ENCODE data around the gene DNAJA1.
A peak's percentile ranks its signal among the peaks of the same experiment; 100 is the strongest.
"Not testable (repeated sequence)": the region's sequence is repeated elsewhere in the genome, so short reads cannot be mapped to it uniquely, and the experiment has no call there.

DNAJA1 gene

GRCh38 chr9:33024966-33025571 is at the start of gene DNAJA1:
TSS of gene DNAJA1 (plus strand) at chr9:33025273. CDS start at chr9:33026485, 1,212 bp downstream.
- Mint-ChIP-seq H3K9me3 (no peaks in the 10 kb centered on the region), H3K36me3 (ENCODE audit: low read depth) (peaks cover 47% of the 10 kb centered on the region), H3K4me3 (peak within 1 kb of the TSS; percentile 98), H3K27me3 (ENCODE audit: low read depth) (no peaks in the 10 kb centered on the region), H3K4me1 (ENCODE audit: low read depth) (peaks cover 54% of the 10 kb centered on the region), H3K27ac (peak within 1 kb of the TSS; percentile 97)
- peak; percentile 96 for DNase-seq (ENCODE audit: low spot score)

- DNase-seq (ENCODE audit: low spot score), result no peak
- H3K27me3 Mint-ChIP-seq (ENCODE audit: low read depth), result no peaks in the 10 kb centered on the region
These were observed 47.0 kb upstream of the DNAJA1 start for GRCh38 chr9:32978051-32978450.

GRCh38 chr9:32986971-32987370 is 38.1 kb upstream of the DNAJA1 start:
- DNase-seq (ENCODE audit: low spot score), result no peak
- Mint-ChIP-seq H3K4me1 (ENCODE audit: low read depth) (peaks cover 3% of the 10 kb centered on the region), H3K27me3 (ENCODE audit: low read depth) (no peaks in the 10 kb centered on the region), H3K27ac (no peak overlapping the region), H3K9me3 (no peaks in the 10 kb centered on the region), H3K36me3 (ENCODE audit: low read depth) (peaks cover 47% of the 10 kb centered on the region), H3K4me3 (no peak overlapping the region)

More at GRCh38 chr9:32978051-32978450, 47.0 kb upstream of the DNAJA1 start:
- Mint-ChIP-seq H3K4me1 (ENCODE audit: low read depth) (no peaks in the 10 kb centered on the region), H3K36me3 (ENCODE audit: low read depth) (peaks cover 35% of the 10 kb centered on the region), H3K27ac (no peak overlapping the region), H3K9me3 (no peaks in the 10 kb centered on the region), H3K4me3 (no peak overlapping the region)

GRCh38 chr9:32989660-32990059 is 35.4 kb upstream of the DNAJA1 start:
- Mint-ChIP-seq H3K27me3 (ENCODE audit: low read depth) (no peaks in the 10 kb centered on the region), H3K4me1 (ENCODE audit: low read depth) (peaks cover 3% of the 10 kb centered on the region), H3K4me3 (no peak overlapping the region), H3K9me3 (no peaks in the 10 kb centered on the region), H3K36me3 (ENCODE audit: low read depth) (peaks cover 41% of the 10 kb centered on the region), H3K27ac (peak overlapping the region; percentile 47)
- no peak for DNase-seq (ENCODE audit: low spot score)

GRCh38 chr9:32991897-32992594 is 33.0 kb upstream of the DNAJA1 start:
- Mint-ChIP-seq H3K9me3 (no peaks in the 10 kb centered on the region), H3K4me3 (no peak overlapping the region), H3K27me3 (ENCODE audit: low read depth) (no peaks in the 10 kb centered on the region), H3K27ac (no peak overlapping the region), H3K4me1 (ENCODE audit: low read depth) (peaks cover 7% of the 10 kb centered on the region), H3K36me3 (ENCODE audit: low read depth) (peaks cover 45% of the 10 kb centered on the region)
- DNase-seq (ENCODE audit: low spot score), result no peak

- Mint-ChIP-seq H3K4me1 (ENCODE audit: low read depth) (peaks cover 7% of the 10 kb centered on the region), H3K4me3 (no peak overlapping the region), H3K27ac (no peak overlapping the region), H3K27me3 (ENCODE audit: low read depth) (no peaks in the 10 kb centered on the region), H3K36me3 (ENCODE audit: low read depth) (peaks cover 46% of the 10 kb centered on the region), H3K9me3 (no peaks in the 10 kb centered on the region)
- DNase-seq (ENCODE audit: low spot score), result no peak
These were observed 32.4 kb upstream of the DNAJA1 start for GRCh38 chr9:32992595-32993238.

- peak overlapping the region; percentile 95 for H3K4me3 Mint-ChIP-seq
These were observed 24.4 kb upstream of the DNAJA1 start for GRCh38 chr9:33000682-33001055.

GRCh38 chr9:33005335-33005734 is 19.7 kb upstream of the DNAJA1 start:
- H3K9me3 Mint-ChIP-seq; H3K4me3 Mint-ChIP-seq; H3K27me3 Mint-ChIP-seq (ENCODE audit: low read depth); H3K27ac Mint-ChIP-seq; H3K36me3 Mint-ChIP-seq (ENCODE audit: low read depth); DNase-seq (ENCODE audit: low spot score): not testable (repeated sequence)
- H3K4me1 Mint-ChIP-seq (ENCODE audit: low read depth), result peaks cover 12% of the 10 kb centered on the region

More at GRCh38 chr9:33000682-33001055, 24.4 kb upstream of the DNAJA1 start:
- DNase-seq (ENCODE audit: low spot score), result peak; percentile 24
- not testable (repeated sequence) for H3K9me3 Mint-ChIP-seq; H3K27me3 Mint-ChIP-seq (ENCODE audit: low read depth)
- H3K4me1 Mint-ChIP-seq (ENCODE audit: low read depth), result peaks cover 27% of the 10 kb centered on the region
- peaks cover 30% of the 10 kb centered on the region for H3K36me3 Mint-ChIP-seq (ENCODE audit: low read depth)
- H3K27ac Mint-ChIP-seq, result peak overlapping the region; percentile 98

GRCh38 chr9:33007755-33008154 is 17.3 kb upstream of the DNAJA1 start:
- Mint-ChIP-seq H3K27ac (no peak overlapping the region), H3K4me1 (ENCODE audit: low read depth) (no peaks in the 10 kb centered on the region), H3K36me3 (ENCODE audit: low read depth) (peaks cover 2% of the 10 kb centered on the region), H3K9me3 (no peaks in the 10 kb centered on the region), H3K4me3 (no peak overlapping the region), H3K27me3 (ENCODE audit: low read depth) (no peaks in the 10 kb centered on the region)
- DNase-seq (ENCODE audit: low spot score), result no peak

- Mint-ChIP-seq H3K4me3 (no peak overlapping the region), H3K36me3 (ENCODE audit: low read depth) (peaks cover 2% of the 10 kb centered on the region), H3K9me3 (no peaks in the 10 kb centered on the region)
These were observed 13.2 kb upstream of the DNAJA1 start for GRCh38 chr9:33011831-33012230.

GRCh38 chr9:33012328-33013069 is 12.6 kb upstream of the DNAJA1 start:
- H3K4me3 Mint-ChIP-seq, result no peak overlapping the region
- H3K27ac Mint-ChIP-seq, result no peak overlapping the region
- DNase-seq (ENCODE audit: low spot score), result no peak
- H3K9me3 Mint-ChIP-seq, result no peaks in the 10 kb centered on the region
- H3K4me1 Mint-ChIP-seq (ENCODE audit: low read depth), result no peaks in the 10 kb centered on the region
- peaks cover 2% of the 10 kb centered on the region for H3K36me3 Mint-ChIP-seq (ENCODE audit: low read depth)
- no peaks in the 10 kb centered on the region for H3K27me3 Mint-ChIP-seq (ENCODE audit: low read depth)

More at GRCh38 chr9:33011831-33012230, 13.2 kb upstream of the DNAJA1 start:
- H3K27me3 Mint-ChIP-seq (ENCODE audit: low read depth), result no peaks in the 10 kb centered on the region
- H3K4me1 Mint-ChIP-seq (ENCODE audit: low read depth), result no peaks in the 10 kb centered on the region
- DNase-seq (ENCODE audit: low spot score), result no peak
- no peak overlapping the region for H3K27ac Mint-ChIP-seq

GRCh38 chr9:33013962-33014664 is 11.0 kb upstream of the DNAJA1 start:
- DNase-seq (ENCODE audit: low spot score), result no peak
- H3K36me3 Mint-ChIP-seq (ENCODE audit: low read depth), result peaks cover 2% of the 10 kb centered on the region
- H3K9me3 Mint-ChIP-seq, result no peaks in the 10 kb centered on the region
- H3K4me1 Mint-ChIP-seq (ENCODE audit: low read depth), result no peaks in the 10 kb centered on the region
- H3K27me3 Mint-ChIP-seq (ENCODE audit: low read depth), result no peaks in the 10 kb centered on the region
- no peak overlapping the region for H3K27ac Mint-ChIP-seq
- no peak overlapping the region for H3K4me3 Mint-ChIP-seq

GRCh38 chr9:33014665-33015014 is 10.4 kb upstream of the DNAJA1 start:
- Mint-ChIP-seq H3K9me3 (no peaks in the 10 kb centered on the region), H3K4me1 (ENCODE audit: low read depth) (no peaks in the 10 kb centered on the region), H3K4me3 (no peak overlapping the region), H3K27ac (no peak overlapping the region), H3K27me3 (ENCODE audit: low read depth) (no peaks in the 10 kb centered on the region), H3K36me3 (ENCODE audit: low read depth) (peaks cover 2% of the 10 kb centered on the region)
- DNase-seq (ENCODE audit: low spot score), result no peak

Data from T-helper 2 cell treated with Interferon-gamma antibody and Interleukin-4, amounts not matched to agents 5 μg/mL and 100 μg/mL, for 36 hours (primary cell).